ENCODE measurements around the gene CEP164.

CEP164 gene

GRCh38 chr11:117424781-117425180, 97.1 kb downstream of the CEP164 start:
- DNase-seq, result no peak

- DNase-seq, result no peak
Observed at GRCh38 chr11:117425679-117426296, 98.1 kb downstream of the CEP164 start.

GRCh38 chr11:117426297-117426685, 98.6 kb downstream of the CEP164 start:
- peak; percentile 22 for DNase-seq

GRCh38 chr11:117426941-117427340, 99.3 kb downstream of the CEP164 start:
- DNase-seq, result no peak

- no peak for DNase-seq
Observed at GRCh38 chr11:117427356-117427874, 99.8 kb downstream of the CEP164 start.

GRCh38 chr11:117428186-117428855, 100.7 kb downstream of the CEP164 start:
- no peak for DNase-seq

GRCh38 chr11:117428856-117429229, 101.2 kb downstream of the CEP164 start:
- DNase-seq, result no peak

GRCh38 chr11:117430293-117430955, 102.8 kb downstream of the CEP164 start:
- no peak for DNase-seq

GRCh38 chr11:117431436-117431835, 103.8 kb downstream of the CEP164 start:
- DNase-seq, result no peak

- no peak for DNase-seq
Observed at GRCh38 chr11:117433717-117434116, 106.1 kb downstream of the CEP164 start.

GRCh38 chr11:117434481-117434880, 106.8 kb downstream of the CEP164 start:
- DNase-seq, result no peak

- no peak for DNase-seq
Observed at GRCh38 chr11:117435326-117435725, 107.7 kb downstream of the CEP164 start.

- no peak for DNase-seq
Observed at GRCh38 chr11:117437041-117437790, 109.6 kb downstream of the CEP164 start.

- DNase-seq, result no peak
Observed at GRCh38 chr11:117437791-117438130, 110.1 kb downstream of the CEP164 start.

- no peak for DNase-seq
Observed at GRCh38 chr11:117438371-117439000, 110.8 kb downstream of the CEP164 start.

GRCh38 chr11:117439256-117439655, 111.6 kb downstream of the CEP164 start:
- no peak for DNase-seq

- DNase-seq, result no peak
Observed at GRCh38 chr11:117440258-117440657, 112.6 kb downstream of the CEP164 start.

- no peak for DNase-seq
Observed at GRCh38 chr11:117441146-117441975, 113.7 kb downstream of the CEP164 start.

GRCh38 chr11:117442049-117442868, 114.6 kb downstream of the CEP164 start:
- DNase-seq, result no peak

- DNase-seq, result no peak
Observed at GRCh38 chr11:117442869-117443239, 115.2 kb downstream of the CEP164 start.
